ENCODE measurements around the gene HECW1. TPM values are rescaled to one million over a fixed set of nuclear protein-coding genes. Genes with fewer than 3 reads are reported as not detected.

The HECW1 gene
- not detected in 2 replicates for total RNA-seq

GRCh38 chr7:43112459-43112940 is at the start of gene HECW1:
Gene HECW1 (plus strand): TSS chr7:43112647. CDS start chr7:43243906, 131,259 bp downstream.

GRCh38 chr7:43582503-43583423 is 470.3 kb downstream of the HECW1 start, which contains the start of gene STK17A:
Gene STK17A (plus strand): TSS chr7:43583108. CDS start chr7:43583244, 136 bp downstream.

Other genes starting within 250 kb of the HECW1 start
- 7.1 and 9.4 TPM in 2 replicates for gene C7orf25, start 200.6 kb upstream of the HECW1 start, total RNA-seq
- gene PSMA2, start 180.5 kb upstream of the HECW1 start, total RNA-seq, result 201 and 262 TPM in 2 replicates
- 84.1 and 112 TPM in 2 replicates for gene MRPL32, start 180.3 kb upstream of the HECW1 start, total RNA-seq

All from epithelial cell of umbilical artery (primary cell).